A549 (cell line): ENCODE data around the gene GRIK1. TPM values are rescaled to one million over a fixed set of nuclear protein-coding genes. Genes with fewer than 3 reads are reported as not detected.

ENCODE experiments used
- ATAC-seq, 2 experiments: fragments of 200-7000 bp in 1 of 2; fragments of >200 bp in 1 of 2; cut with Nextera tagmentation in 1 of 2; cut with Tn5 transposase in 1 of 2; 3 replicates each; pipeline versions ENCODE4 v1.8.0 to v1.9.1; 2018 to 2020; ENCODE audit warnings: mild to moderate bottlenecking in 1 of 2, moderate library complexity in 1 of 2
- CTCF ChIA-PET: fragments of 300-600 bp; sonication (Branson Sonifier 250); formaldehyde crosslinking; extraction: SDS; loops from one replicate; lab custom pipeline; 2021; ENCODE audit warnings: antibody characterized with exemption, inconsistent platforms; lab: Yijun Ruan, JAX
- POLR2A ChIA-PET: fragments of 350-600 bp; formaldehyde crosslinking; extraction: SDS; loops from one replicate; lab custom pipeline; 2021; ENCODE audit warnings: antibody characterized with exemption, inconsistent platforms; lab: Yijun Ruan, JAX
- DNase-seq, 2 experiments: peaks; one replicate each; pipeline versions ENCODE4 v3.0.0 to v3.0.0-alpha.2; 2011 to 2016; ENCODE audit warnings: low read depth in 1 of 2, low spot score in 1 of 2
- FAIRE-seq: peaks from 2 replicates; lab custom pipeline; 2011; peaks lifted over from hg19 to GRCh38; lab: Jason Lieb, UNC
- H3K27ac ChIP-seq, 2 experiments: fragments of >200 bp; sonication (Bioruptor Twin); formaldehyde crosslinking; 3 replicates each; pipeline ENCODE4 v1.5.1; 2016 to 2017
- H3K4me1 ChIP-seq: fragments of >200 bp; sonication (Bioruptor Twin); formaldehyde crosslinking; 3 replicates; pipeline ENCODE4 v1.6.1; 2016
- H3K4me2 ChIP-seq: fragments of >200 bp; sonication (Bioruptor Twin); formaldehyde crosslinking; 3 replicates; pipeline ENCODE4 v1.6.1; 2016
- H3K4me3 ChIP-seq: fragments of >200 bp; sonication (Bioruptor Twin); formaldehyde crosslinking; 3 replicates; pipeline ENCODE4 v1.5.1; 2016
- H3K9me3 ChIP-seq: fragments of >200 bp; sonication (Bioruptor Twin); formaldehyde crosslinking; 3 replicates; pipeline ENCODE4 v1.6.1; 2016
- ESRRA ChIP-seq: fragments of 150-350 bp; IDR thresholded peaks from 2 replicates; pipeline ENCODE4 v1.6.1; 2014; ENCODE audit warnings: mild to moderate bottlenecking, low read length, borderline replicate concordance
- FOSB ChIP-seq: fragments of 250-450 bp; sonication (Bioruptor Pico); IDR thresholded peaks from 2 replicates; pipeline ENCODE4 v1.5.0; 2020; ENCODE audit warnings: mild to moderate bottlenecking, moderate library complexity
- HDAC2 ChIP-seq: fragments of 200-600 bp; sonication (generic); IDR thresholded peaks from 2 replicates; pipeline ENCODE4 v1.6.1; 2016
- HOXA7 ChIP-seq: fragments of 250-450 bp; sonication (Bioruptor Pico); IDR thresholded peaks from 2 replicates; pipeline ENCODE4 v1.5.0; 2020; ENCODE audit warnings: mild to moderate bottlenecking, moderate library complexity
- HOXB13 ChIP-seq: fragments of 250-450 bp; sonication (Bioruptor Pico); IDR thresholded peaks from 2 replicates; pipeline ENCODE4 v1.5.0; 2020; ENCODE audit warnings: low read depth, mild to moderate bottlenecking, moderate library complexity
- JUNB ChIP-seq: fragments of >200 bp; sonication (Bioruptor Twin); formaldehyde crosslinking; IDR thresholded peaks from 2 replicates; pipeline ENCODE4 v1.6.1; 2016
- MAFK ChIP-seq: fragments of 450-650 bp; IDR thresholded peaks from 2 replicates; pipeline ENCODE4 v1.6.1; 2014; ENCODE audit not compliant: partially characterized antibody
- MYC ChIP-seq: IDR thresholded peaks from 2 replicates; pipeline ENCODE4 v1.6.1; 2012; ENCODE audit warnings: mild to moderate bottlenecking, inconsistent platforms, low read length, improper control_type of control experiment, borderline replicate concordance
- NR3C1 ChIP-seq: fragments of >200 bp; sonication (Bioruptor Twin); formaldehyde crosslinking; IDR thresholded peaks from 3 replicates; pipeline ENCODE4 v1.6.1; 2017
- PHF8 ChIP-seq: fragments of 200-600 bp; sonication (generic); IDR thresholded peaks from 2 replicates; pipeline ENCODE4 v1.6.1; 2016; ENCODE audit warnings: low read depth, mild to moderate bottlenecking, antibody characterized with exemption, moderate library complexity, borderline replicate concordance
- POLR2A ChIP-seq: IDR thresholded peaks from 2 replicates; pipeline ENCODE4 v1.6.1; 2012; ENCODE audit warnings: mild to moderate bottlenecking, low read length
- RARB ChIP-seq: fragments of 250-450 bp; sonication (Bioruptor Pico); IDR thresholded peaks from 2 replicates; pipeline ENCODE4 v1.8.0; 2021; ENCODE audit warnings: mild to moderate bottlenecking, moderate library complexity
- RFX5 ChIP-seq: fragments of 450-650 bp; IDR thresholded peaks from 2 replicates; pipeline ENCODE4 v1.7.1; 2014; ENCODE audit warnings: antibody characterized with exemption, mild to moderate bottlenecking, moderate library complexity
- TP53 ChIP-seq: fragments of 250-450 bp; sonication (Bioruptor Pico); IDR thresholded peaks from 2 replicates; pipeline ENCODE4 v1.5.0; 2021; ENCODE audit warnings: mild to moderate bottlenecking, moderate library complexity
- ZSCAN20 ChIP-seq: fragments of 250-450 bp; sonication (Bioruptor Pico); IDR thresholded peaks from 2 replicates; pipeline ENCODE4 v1.8.0; 2022; ENCODE audit warnings: mild to moderate bottlenecking, moderate library complexity
- WGBS: methylation state at CpG from one replicate; pipeline ENCODE4 v1.1.6; 2017; ENCODE audit errors: missing lambda C conversion rate; 5-methylcytosine and 5-hydroxymethylcytosine counted together
- polyA plus RNA-seq, 4 experiments: library from polyadenylated mRNA; depleted of rRNA in 3 of 4; stranded (reverse); fragments of >200 nt; fragmentation: RNase III in 1 of 4; extraction: RNeasy Plus Mini Kit Qiagen cat#74134 plus additional on column Dnase treatment in 1 of 4; gene quantifications; 2 replicates in 3 of 4; 3 replicates in 1 of 4; pipeline ENCODE4 v1.2.3, GENCODE V29; 2011 to 2017
- TF ChIP-seq, protein P1 (sequence below): fragments of 250-450 bp; sonication (Bioruptor Pico); IDR thresholded peaks from 2 replicates; pipeline ENCODE4 v1.5.0; 2021; ENCODE audit warnings: mild to moderate bottlenecking, moderate library complexity, borderline replicate concordance
- TF ChIP-seq, protein P2 (sequence below): IDR thresholded peaks from 2 replicates; pipeline ENCODE4 v1.6.1; 2012
- TF ChIP-seq, protein P3 (sequence below): IDR thresholded peaks from 2 replicates; pipeline ENCODE4 v1.6.1; 2012
- TF ChIP-seq, protein P4 (sequence below): fragments of 200-600 bp; sonication (generic); IDR thresholded peaks from 2 replicates; pipeline ENCODE4 v1.6.1; 2016; ENCODE audit warnings: antibody characterized with exemption, mild to moderate bottlenecking, moderate library complexity
- TF ChIP-seq, protein P5 (sequence below): fragments of >200 bp; sonication (Bioruptor Twin); formaldehyde crosslinking; IDR thresholded peaks from 2 replicates; pipeline ENCODE4 v1.6.1; 2016

Gene GRIK1
- polyA plus RNA-seq, 2 of the 4 experiments (the other 2 are of a cell fraction): not detected

DNA sequence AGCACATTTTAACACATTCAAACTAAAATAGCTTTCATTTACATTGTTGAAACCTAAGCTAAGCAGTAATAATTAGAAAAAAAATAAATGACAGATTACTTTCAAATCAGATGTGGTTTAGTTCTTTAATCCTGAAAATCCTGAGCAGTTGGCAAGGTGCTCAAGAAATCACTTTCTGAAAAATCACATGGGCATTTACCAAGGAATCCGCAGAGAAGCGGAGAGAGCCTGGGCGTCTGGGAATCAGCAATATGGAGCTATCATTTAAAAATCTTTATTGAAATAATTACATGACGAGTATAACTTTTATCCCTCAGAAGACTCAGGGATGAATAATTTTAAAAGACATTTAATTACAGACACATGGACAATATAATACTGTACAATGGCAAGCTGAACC, 30.2 kb downstream of the GRIK1 start (continued):
- TF ChIP-seq, protein P1, sequence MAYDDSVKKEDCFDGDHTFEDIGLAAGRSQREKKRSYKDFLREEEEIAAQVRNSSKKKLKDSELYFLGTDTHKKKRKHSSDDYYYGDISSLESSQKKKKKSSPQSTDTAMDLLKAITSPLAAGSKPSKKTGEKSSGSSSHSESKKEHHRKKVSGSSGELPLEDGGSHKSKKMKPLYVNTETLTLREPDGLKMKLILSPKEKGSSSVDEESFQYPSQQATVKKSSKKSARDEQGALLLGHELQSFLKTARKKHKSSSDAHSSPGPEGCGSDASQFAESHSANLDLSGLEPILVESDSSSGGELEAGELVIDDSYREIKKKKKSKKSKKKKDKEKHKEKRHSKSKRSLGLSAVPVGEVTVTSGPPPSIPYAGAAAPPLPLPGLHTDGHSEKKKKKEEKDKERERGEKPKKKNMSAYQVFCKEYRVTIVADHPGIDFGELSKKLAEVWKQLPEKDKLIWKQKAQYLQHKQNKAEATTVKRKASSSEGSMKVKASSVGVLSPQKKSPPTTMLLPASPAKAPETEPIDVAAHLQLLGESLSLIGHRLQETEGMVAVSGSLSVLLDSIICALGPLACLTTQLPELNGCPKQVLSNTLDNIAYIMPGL (CRISPR knock-in tag): no peak
- no peak for TF ChIP-seq FOSB

DNA sequence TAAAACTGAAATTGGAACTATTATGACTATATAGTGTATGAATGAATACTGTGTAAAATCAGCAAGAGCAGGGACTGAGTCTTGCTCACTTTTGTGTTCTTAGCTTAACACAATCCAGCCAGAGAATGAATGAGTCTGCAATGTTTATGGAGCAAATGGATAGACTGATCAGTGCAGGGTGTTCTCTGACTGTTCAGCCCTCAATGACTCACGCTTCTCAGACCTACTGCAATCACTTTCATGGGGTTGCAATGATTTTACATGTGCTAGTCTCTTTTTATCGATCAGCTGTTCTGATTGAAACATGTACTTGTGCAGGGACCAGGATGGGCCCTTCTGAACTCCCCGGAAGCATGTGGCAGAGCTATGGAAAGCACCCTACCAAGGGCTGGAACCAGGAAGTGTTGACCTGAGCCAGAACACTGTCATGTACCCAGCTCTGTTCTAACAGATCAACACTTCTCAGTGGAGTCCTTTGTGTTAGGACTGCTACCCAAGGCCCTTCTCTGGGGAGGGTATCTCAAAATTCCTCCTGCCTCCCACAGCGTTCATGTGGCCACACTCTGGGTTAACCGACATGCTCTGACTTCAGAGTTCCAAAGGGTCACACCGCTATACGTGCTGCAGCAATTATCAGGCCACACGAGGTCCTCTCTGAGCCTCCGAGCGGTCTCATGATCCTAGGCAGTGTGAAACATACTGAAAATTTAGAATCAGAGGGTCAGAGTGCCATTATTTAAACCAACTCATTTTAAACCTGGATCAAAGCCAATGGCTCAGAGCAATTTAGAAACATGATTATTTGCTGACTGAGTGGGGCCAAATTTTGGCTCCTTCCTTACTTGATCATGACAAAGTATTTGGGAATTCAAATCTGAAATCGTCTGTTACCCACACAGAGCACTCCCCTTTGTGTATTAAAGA, 35.2 kb downstream of the GRIK1 start:
- ATAC-seq: no peak
- H3K4me3 ChIP-seq: no peak overlapping the region
- DNase-seq: no peak
- WGBS: 19% methylated on average over 9 of the region's 11 CpGs
- H3K27ac ChIP-seq: no peak overlapping the region
- H3K4me2 ChIP-seq: no peak overlapping the region
- CTCF ChIA-PET: no interaction called here
- TF ChIP-seq TP53 (CRISPR knock-in tag): no peak
- no peak for TF ChIP-seq ESRRA
- no peak for TF ChIP-seq MAFK
- TF ChIP-seq HOXB13: no peak
- TF ChIP-seq JUNB: no peak
- TF ChIP-seq, protein P2, sequence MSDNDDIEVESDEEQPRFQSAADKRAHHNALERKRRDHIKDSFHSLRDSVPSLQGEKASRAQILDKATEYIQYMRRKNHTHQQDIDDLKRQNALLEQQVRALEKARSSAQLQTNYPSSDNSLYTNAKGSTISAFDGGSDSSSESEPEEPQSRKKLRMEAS: no peak
- TF ChIP-seq RARB (CRISPR knock-in tag): no peak
- no peak for TF ChIP-seq HOXA7 (CRISPR knock-in tag)
- no peak for TF ChIP-seq ZSCAN20 (CRISPR knock-in tag)
- TF ChIP-seq PHF8: no peak
- TF ChIP-seq, protein P3, sequence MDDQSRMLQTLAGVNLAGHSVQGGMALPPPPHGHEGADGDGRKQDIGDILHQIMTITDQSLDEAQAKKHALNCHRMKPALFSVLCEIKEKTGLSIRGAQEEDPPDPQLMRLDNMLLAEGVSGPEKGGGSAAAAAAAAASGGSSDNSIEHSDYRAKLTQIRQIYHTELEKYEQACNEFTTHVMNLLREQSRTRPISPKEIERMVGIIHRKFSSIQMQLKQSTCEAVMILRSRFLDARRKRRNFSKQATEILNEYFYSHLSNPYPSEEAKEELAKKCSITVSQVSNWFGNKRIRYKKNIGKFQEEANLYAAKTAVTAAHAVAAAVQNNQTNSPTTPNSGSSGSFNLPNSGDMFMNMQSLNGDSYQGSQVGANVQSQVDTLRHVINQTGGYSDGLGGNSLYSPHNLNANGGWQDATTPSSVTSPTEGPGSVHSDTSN: no peak
- no peak for TF ChIP-seq MYC
- TF ChIP-seq, protein P4, sequence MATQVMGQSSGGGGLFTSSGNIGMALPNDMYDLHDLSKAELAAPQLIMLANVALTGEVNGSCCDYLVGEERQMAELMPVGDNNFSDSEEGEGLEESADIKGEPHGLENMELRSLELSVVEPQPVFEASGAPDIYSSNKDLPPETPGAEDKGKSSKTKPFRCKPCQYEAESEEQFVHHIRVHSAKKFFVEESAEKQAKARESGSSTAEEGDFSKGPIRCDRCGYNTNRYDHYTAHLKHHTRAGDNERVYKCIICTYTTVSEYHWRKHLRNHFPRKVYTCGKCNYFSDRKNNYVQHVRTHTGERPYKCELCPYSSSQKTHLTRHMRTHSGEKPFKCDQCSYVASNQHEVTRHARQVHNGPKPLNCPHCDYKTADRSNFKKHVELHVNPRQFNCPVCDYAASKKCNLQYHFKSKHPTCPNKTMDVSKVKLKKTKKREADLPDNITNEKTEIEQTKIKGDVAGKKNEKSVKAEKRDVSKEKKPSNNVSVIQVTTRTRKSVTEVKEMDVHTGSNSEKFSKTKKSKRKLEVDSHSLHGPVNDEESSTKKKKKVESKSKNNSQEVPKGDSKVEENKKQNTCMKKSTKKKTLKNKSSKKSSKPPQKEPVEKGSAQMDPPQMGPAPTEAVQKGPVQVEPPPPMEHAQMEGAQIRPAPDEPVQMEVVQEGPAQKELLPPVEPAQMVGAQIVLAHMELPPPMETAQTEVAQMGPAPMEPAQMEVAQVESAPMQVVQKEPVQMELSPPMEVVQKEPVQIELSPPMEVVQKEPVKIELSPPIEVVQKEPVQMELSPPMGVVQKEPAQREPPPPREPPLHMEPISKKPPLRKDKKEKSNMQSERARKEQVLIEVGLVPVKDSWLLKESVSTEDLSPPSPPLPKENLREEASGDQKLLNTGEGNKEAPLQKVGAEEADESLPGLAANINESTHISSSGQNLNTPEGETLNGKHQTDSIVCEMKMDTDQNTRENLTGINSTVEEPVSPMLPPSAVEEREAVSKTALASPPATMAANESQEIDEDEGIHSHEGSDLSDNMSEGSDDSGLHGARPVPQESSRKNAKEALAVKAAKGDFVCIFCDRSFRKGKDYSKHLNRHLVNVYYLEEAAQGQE: no peak
- TF ChIP-seq POLR2A: no peak
- no peak for FAIRE-seq
- H3K9me3 ChIP-seq: no peaks in the 10 kb centered on the region
- POLR2A ChIA-PET: no interaction called here
- H3K4me1 ChIP-seq: no peaks in the 10 kb centered on the region

DNA sequence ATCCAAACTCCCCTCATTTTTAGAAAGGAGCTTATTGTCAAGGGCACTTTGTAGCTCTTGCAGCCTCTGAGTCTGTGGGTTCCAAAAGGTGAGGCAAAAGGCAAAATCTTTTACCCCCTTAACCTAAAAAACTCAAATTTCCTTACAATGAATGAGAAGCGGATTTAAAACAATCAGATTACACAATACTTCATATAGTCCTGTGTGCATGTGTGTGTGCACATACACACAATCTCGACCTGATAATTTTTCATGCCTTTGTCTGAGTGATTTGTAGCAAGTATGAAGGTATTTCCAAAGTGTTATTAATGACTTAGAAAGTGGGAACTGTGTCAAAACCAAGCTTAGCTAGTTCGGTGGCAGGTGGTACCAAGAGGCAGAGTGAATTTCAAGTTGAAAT, 42.9 kb downstream of the GRIK1 start:
- no peaks in the 10 kb centered on the region for H3K4me1 ChIP-seq
- no peak for TF ChIP-seq RFX5
- TF ChIP-seq HDAC2: no peak
- TF ChIP-seq NR3C1: no peak
- TF ChIP-seq HOXA7 (CRISPR knock-in tag): no peak
- TF ChIP-seq, protein P5, sequence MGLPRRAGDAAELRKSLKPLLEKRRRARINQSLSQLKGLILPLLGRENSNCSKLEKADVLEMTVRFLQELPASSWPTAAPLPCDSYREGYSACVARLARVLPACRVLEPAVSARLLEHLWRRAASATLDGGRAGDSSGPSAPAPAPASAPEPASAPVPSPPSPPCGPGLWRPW: no peak
- TF ChIP-seq, protein P3: no peak
- no peak for TF ChIP-seq TP53 (CRISPR knock-in tag)
- no peak for FAIRE-seq
- H3K9me3 ChIP-seq: no peaks in the 10 kb centered on the region
- no peak for ATAC-seq
- 8% methylated on average over 3 of the region's 3 CpGs for WGBS
- ChIA-PET POLR2A (no interaction called here), CTCF (no interaction called here)
- no peak overlapping the region for H3K4me3 ChIP-seq
- H3K27ac ChIP-seq: no peak overlapping the region
- no peak for DNase-seq
- no peak overlapping the region for H3K4me2 ChIP-seq
